ENCODE data around the gene SLC34A3.

SLC34A3 gene

GRCh38 chr9:137204731-137205125, 26.0 kb upstream of the SLC34A3 start:
- Mint-ChIP-seq H3K27ac (peak overlapping the region; percentile 89), H3K4me3 (peak overlapping the region; percentile 90), H3K9me3 (no peaks in the 10 kb centered on the region), H3K27me3 (no peaks in the 10 kb centered on the region), H3K36me3 (ENCODE audit: low read depth) (peaks cover 15% of the 10 kb centered on the region), H3K4me1 (peaks cover 49% of the 10 kb centered on the region)
- no peak for DNase-seq
- ATAC-seq, result no peak

- H3K4me1 Mint-ChIP-seq, result peaks cover 49% of the 10 kb centered on the region
- no peaks in the 10 kb centered on the region for H3K27me3 Mint-ChIP-seq
- ATAC-seq (peak; percentile 60), DNase-seq (peak; percentile 98)
- H3K9me3 Mint-ChIP-seq, result no peaks in the 10 kb centered on the region
- peaks cover 19% of the 10 kb centered on the region for H3K36me3 Mint-ChIP-seq (ENCODE audit: low read depth)
- H3K27ac Mint-ChIP-seq, result peak within 1 kb of the TSS; percentile 89
- H3K4me3 Mint-ChIP-seq, result peak within 1 kb of the TSS; percentile 90
Observed at GRCh38 chr9:137205126-137206069, 25.3 kb upstream of the SLC34A3 start, which contains the start of the genes NDOR1 and TMEM203. Gene NDOR1, plus strand, starts transcription at chr9:137205700. Its CDS starts 78 bp downstream, at chr9:137205778. Gene TMEM203, minus strand, starts transcription at chr9:137205648. Its CDS starts 234 bp downstream, at chr9:137205414.

GRCh38 chr9:137206602-137207001, 24.1 kb upstream of the SLC34A3 start:
- H3K4me1 Mint-ChIP-seq, result peaks cover 44% of the 10 kb centered on the region
- no peaks in the 10 kb centered on the region for H3K27me3 Mint-ChIP-seq
- peak overlapping the region; percentile 89 for H3K27ac Mint-ChIP-seq
- H3K9me3 Mint-ChIP-seq, result no peaks in the 10 kb centered on the region
- peaks cover 20% of the 10 kb centered on the region for H3K36me3 Mint-ChIP-seq (ENCODE audit: low read depth)
- ATAC-seq (no peak), DNase-seq (no peak)
- peak overlapping the region; percentile 90 for H3K4me3 Mint-ChIP-seq

GRCh38 chr9:137211532-137211931, 19.2 kb upstream of the SLC34A3 start:
- DNase-seq (no peak), ATAC-seq (no peak)
- Mint-ChIP-seq H3K36me3 (ENCODE audit: low read depth) (peaks cover 21% of the 10 kb centered on the region), H3K27ac (no peak overlapping the region), H3K4me1 (peaks cover 13% of the 10 kb centered on the region), H3K9me3 (no peaks in the 10 kb centered on the region), H3K27me3 (no peaks in the 10 kb centered on the region), H3K4me3 (no peak overlapping the region)

- Mint-ChIP-seq H3K9me3 (no peaks in the 10 kb centered on the region), H3K4me1 (peaks cover 3% of the 10 kb centered on the region), H3K36me3 (ENCODE audit: low read depth) (peaks cover 13% of the 10 kb centered on the region), H3K27ac (no peak overlapping the region), H3K4me3 (no peak overlapping the region), H3K27me3 (no peaks in the 10 kb centered on the region)
- DNase-seq (no peak), ATAC-seq (no peak)
Observed at GRCh38 chr9:137212520-137212919, 18.2 kb upstream of the SLC34A3 start.

GRCh38 chr9:137213160-137214060, 17.3 kb upstream of the SLC34A3 start:
- Mint-ChIP-seq H3K36me3 (ENCODE audit: low read depth) (peaks cover 10% of the 10 kb centered on the region), H3K27me3 (no peaks in the 10 kb centered on the region), H3K4me1 (peaks cover 1% of the 10 kb centered on the region), H3K27ac (no peak overlapping the region), H3K9me3 (no peaks in the 10 kb centered on the region), H3K4me3 (no peak overlapping the region)
- no peak for DNase-seq
- no peak for ATAC-seq

- no peaks in the 10 kb centered on the region for H3K27me3 Mint-ChIP-seq
- no peaks in the 10 kb centered on the region for H3K9me3 Mint-ChIP-seq
- H3K36me3 Mint-ChIP-seq (ENCODE audit: low read depth), result peaks cover 8% of the 10 kb centered on the region
- H3K27ac Mint-ChIP-seq, result no peak overlapping the region
- H3K4me3 Mint-ChIP-seq, result no peak overlapping the region
- ATAC-seq (no peak), DNase-seq (no peak)
- no peaks in the 10 kb centered on the region for H3K4me1 Mint-ChIP-seq
Observed at GRCh38 chr9:137214620-137215019, 16.1 kb upstream of the SLC34A3 start.

GRCh38 chr9:137215196-137215986, 15.3 kb upstream of the SLC34A3 start:
- no peak overlapping the region for H3K4me3 Mint-ChIP-seq
- no peaks in the 10 kb centered on the region for H3K27me3 Mint-ChIP-seq
- no peaks in the 10 kb centered on the region for H3K4me1 Mint-ChIP-seq
- DNase-seq (no peak), ATAC-seq (no peak)
- H3K27ac Mint-ChIP-seq, result no peak overlapping the region
- no peaks in the 10 kb centered on the region for H3K9me3 Mint-ChIP-seq
- peaks cover 5% of the 10 kb centered on the region for H3K36me3 Mint-ChIP-seq (ENCODE audit: low read depth)

GRCh38 chr9:137216188-137216965, 14.3 kb upstream of the SLC34A3 start:
- Mint-ChIP-seq H3K27me3 (no peaks in the 10 kb centered on the region), H3K4me3 (no peak overlapping the region), H3K27ac (no peak overlapping the region), H3K9me3 (no peaks in the 10 kb centered on the region), H3K4me1 (no peaks in the 10 kb centered on the region), H3K36me3 (ENCODE audit: low read depth) (peaks cover 3% of the 10 kb centered on the region)
- ATAC-seq (no peak), DNase-seq (no peak)

- Mint-ChIP-seq H3K4me1 (no peaks in the 10 kb centered on the region), H3K9me3 (no peaks in the 10 kb centered on the region), H3K36me3 (ENCODE audit: low read depth) (peaks cover 3% of the 10 kb centered on the region), H3K4me3 (no peak overlapping the region), H3K27ac (no peak overlapping the region), H3K27me3 (no peaks in the 10 kb centered on the region)
- DNase-seq (no peak), ATAC-seq (no peak)
Observed at GRCh38 chr9:137217276-137218211, 13.2 kb upstream of the SLC34A3 start.

- Mint-ChIP-seq H3K36me3 (ENCODE audit: low read depth) (no peaks in the 10 kb centered on the region), H3K4me3 (no peak overlapping the region)
Observed at GRCh38 chr9:137218212-137218753, 12.4 kb upstream of the SLC34A3 start.

GRCh38 chr9:137218754-137219271, 11.9 kb upstream of the SLC34A3 start:
- peaks cover 4% of the 10 kb centered on the region for H3K4me1 Mint-ChIP-seq
- H3K4me3 Mint-ChIP-seq, result no peak overlapping the region
- no peaks in the 10 kb centered on the region for H3K27me3 Mint-ChIP-seq
- DNase-seq (no peak), ATAC-seq (no peak)
- H3K9me3 Mint-ChIP-seq, result no peaks in the 10 kb centered on the region
- no peaks in the 10 kb centered on the region for H3K36me3 Mint-ChIP-seq (ENCODE audit: low read depth)
- H3K27ac Mint-ChIP-seq, result no peak overlapping the region

More at GRCh38 chr9:137218212-137218753, 12.4 kb upstream of the SLC34A3 start:
- no peak overlapping the region for H3K27ac Mint-ChIP-seq
- ATAC-seq (no peak), DNase-seq (no peak)
- no peaks in the 10 kb centered on the region for H3K27me3 Mint-ChIP-seq
- H3K4me1 Mint-ChIP-seq, result peaks cover 4% of the 10 kb centered on the region
- H3K9me3 Mint-ChIP-seq, result no peaks in the 10 kb centered on the region
